ENCODE measurements around the gene MIER1. TPM values are rescaled to one million over a fixed set of nuclear protein-coding genes. Genes with fewer than 3 reads are reported as not detected.

MIER1 gene
- total and polyA plus RNA-seq, 9 donors, result 16.4 to 27.0 (median 21.7) TPM

DNA sequence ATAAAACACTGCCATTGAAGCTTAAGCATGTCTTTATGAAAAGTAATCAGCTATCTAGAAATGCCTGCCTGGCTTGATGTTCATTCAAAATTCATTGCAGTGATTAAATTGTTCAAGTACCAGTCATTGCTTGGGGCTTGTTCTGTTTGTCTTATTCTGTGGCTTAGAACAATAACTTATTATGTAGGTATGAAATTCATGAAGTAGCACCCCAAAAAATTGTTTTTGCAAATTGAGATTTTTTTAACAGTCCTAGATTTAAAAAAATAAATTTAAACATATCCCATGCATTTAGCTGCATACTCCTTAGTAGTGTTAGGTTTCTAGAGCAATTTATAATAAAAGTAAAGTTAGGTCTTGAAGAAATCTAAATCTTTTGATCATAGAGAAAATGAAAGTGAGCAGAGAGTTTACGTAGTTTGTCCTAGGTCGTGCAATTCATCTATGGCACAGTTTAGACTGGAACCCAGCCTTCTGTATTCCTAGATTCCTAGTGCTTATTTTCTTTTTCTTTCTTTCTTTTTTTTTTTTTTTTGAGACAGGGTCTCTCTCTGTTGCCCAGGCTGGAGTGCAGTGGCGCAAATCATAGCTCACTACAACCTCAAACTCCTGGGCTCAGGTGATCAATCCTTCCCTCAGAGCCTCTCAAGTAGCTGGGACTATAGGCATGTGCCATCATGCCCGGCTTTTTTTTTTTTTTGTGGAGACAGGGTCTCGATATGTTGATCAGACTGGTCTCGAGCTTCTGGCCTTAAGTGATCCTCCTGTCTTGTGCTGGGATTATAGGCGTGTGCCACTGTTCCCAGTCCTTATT is 9.3 kb downstream of the MIER1 start:
- no peaks in the 10 kb centered on the region for H3K27me3 ChIP-seq (ENCODE audit: control insufficient read depth, insufficient read depth, low read length)
- H3K27ac ChIP-seq (ENCODE audit: low read length), result no peak overlapping the region
- WGBS (ENCODE audit: insufficient coverage), result no CpG with 5 or more reads among the region's 7 CpGs
- H3K4me3 ChIP-seq (ENCODE audit: low read length), result no peak overlapping the region
- no peaks in the 10 kb centered on the region for H3K9me3 ChIP-seq (replicated peaks; ENCODE audit: control insufficient read depth, low read depth, low read length)
- H3K4me1 ChIP-seq (ENCODE audit: control insufficient read depth, insufficient read depth, low read length), result peaks cover 5% of the 10 kb centered on the region
- no peaks in the 10 kb centered on the region for H3K36me3 ChIP-seq (ENCODE audit: control insufficient read depth, insufficient read depth, low read length)
- no peak for DNase-seq

DNA sequence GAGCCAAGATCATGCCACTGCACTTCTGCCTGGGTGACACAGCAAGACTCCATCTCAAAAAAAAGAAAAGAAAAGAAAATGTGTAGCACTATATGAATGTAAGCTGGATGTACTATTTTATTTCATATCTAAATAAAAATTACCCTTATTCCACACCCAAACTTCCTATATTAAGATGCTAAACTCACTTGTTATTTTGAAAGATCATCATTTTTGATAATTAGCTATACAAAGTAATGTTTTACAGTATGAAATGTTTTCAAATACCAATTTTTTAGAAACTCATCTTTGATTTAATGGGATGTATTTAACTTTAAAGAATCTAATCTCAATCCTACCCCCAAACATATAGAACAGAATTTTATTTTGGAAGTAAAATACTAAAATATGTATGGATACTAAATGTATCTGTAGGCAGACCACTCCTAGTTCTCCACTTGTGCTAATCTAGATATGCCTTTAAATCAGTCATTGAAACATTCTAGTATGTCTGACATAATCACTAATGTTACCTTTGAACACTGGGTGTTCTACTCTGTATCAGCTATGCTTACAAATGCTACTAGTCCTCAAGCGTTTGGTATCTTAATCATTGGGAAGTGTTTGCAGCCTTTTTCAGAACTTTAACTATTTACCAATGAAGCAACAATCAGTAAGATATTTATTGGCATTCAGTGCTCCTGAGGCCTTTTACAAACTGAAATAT is 12.9 kb downstream of the MIER1 start:
- peaks cover 3% of the 10 kb centered on the region for H3K4me1 ChIP-seq (ENCODE audit: control insufficient read depth, insufficient read depth, low read length)
- no CpG with 5 or more reads among the region's 1 CpG for WGBS (ENCODE audit: insufficient coverage)

DNA sequence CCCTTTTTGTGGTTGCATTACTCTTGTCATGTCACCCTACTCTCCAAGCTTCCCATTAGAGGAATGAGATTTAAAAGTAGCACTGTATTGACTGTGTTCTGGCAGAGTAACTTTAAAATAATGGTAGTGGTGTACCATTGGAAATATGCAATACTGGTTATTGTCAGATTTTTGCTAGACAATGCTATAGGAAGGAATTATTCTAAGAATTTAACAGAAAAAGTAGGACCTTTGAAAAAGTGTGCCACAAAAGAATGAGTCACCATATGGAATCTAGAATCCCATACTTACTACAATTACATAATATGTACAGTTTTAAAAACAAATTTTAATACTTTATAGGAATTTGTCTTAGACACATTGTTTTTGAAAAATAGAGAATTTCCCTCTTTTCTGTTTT is 13.8 kb downstream of the MIER1 start:
- Histone ChIP-seq H3K27ac (ENCODE audit: low read length) (no peak overlapping the region), H3K4me3 (ENCODE audit: low read length) (no peak overlapping the region), H3K36me3 (ENCODE audit: control insufficient read depth, insufficient read depth, low read length) (no peaks in the 10 kb centered on the region), H3K9me3 (replicated peaks; ENCODE audit: control insufficient read depth, low read depth, low read length) (no peaks in the 10 kb centered on the region), H3K27me3 (ENCODE audit: control insufficient read depth, insufficient read depth, low read length) (no peaks in the 10 kb centered on the region), H3K4me1 (ENCODE audit: control insufficient read depth, insufficient read depth, low read length) (peaks cover 3% of the 10 kb centered on the region)
- DNase-seq, result no peak

More for the DNA sequence above, 12.9 kb downstream of the MIER1 start:
- no peaks in the 10 kb centered on the region for H3K9me3 ChIP-seq (replicated peaks; ENCODE audit: control insufficient read depth, low read depth, low read length)
- H3K4me3 ChIP-seq (ENCODE audit: low read length), result no peak overlapping the region
- no peak overlapping the region for H3K27ac ChIP-seq (ENCODE audit: low read length)
- no peaks in the 10 kb centered on the region for H3K27me3 ChIP-seq (ENCODE audit: control insufficient read depth, insufficient read depth, low read length)
- H3K36me3 ChIP-seq (ENCODE audit: control insufficient read depth, insufficient read depth, low read length), result no peaks in the 10 kb centered on the region
- no peak for DNase-seq

DNA sequence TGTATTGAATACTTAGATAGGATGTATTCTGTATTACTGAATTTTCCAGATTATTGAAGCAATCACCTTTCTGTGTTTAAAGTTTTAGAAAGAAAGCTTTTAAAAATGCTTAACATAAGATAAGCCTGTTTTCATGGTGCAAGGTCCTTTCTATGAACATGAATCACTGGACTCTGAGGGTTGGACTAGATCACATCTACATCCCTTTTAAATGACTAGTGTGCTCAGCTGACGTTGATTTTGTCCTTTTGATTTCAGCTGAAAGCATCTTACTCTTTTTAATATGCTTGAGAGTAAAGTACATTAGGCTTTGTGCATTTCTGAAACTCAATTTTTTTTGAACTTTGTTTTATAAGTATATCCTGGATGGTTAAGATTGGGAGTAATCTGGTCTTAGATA is 16.2 kb downstream of the MIER1 start:
- DNase-seq, result no peak
- WGBS (ENCODE audit: insufficient coverage), result no CpG with 5 or more reads among the region's 1 CpG
- H3K4me1 ChIP-seq (ENCODE audit: control insufficient read depth, insufficient read depth, low read length), result no peaks in the 10 kb centered on the region
- no peaks in the 10 kb centered on the region for H3K9me3 ChIP-seq (replicated peaks; ENCODE audit: control insufficient read depth, low read depth, low read length)
- no peak overlapping the region for H3K4me3 ChIP-seq (ENCODE audit: low read length)
- H3K27ac ChIP-seq (ENCODE audit: low read length), result no peak overlapping the region
- no peaks in the 10 kb centered on the region for H3K27me3 ChIP-seq (ENCODE audit: control insufficient read depth, insufficient read depth, low read length)
- peaks cover 4% of the 10 kb centered on the region for H3K36me3 ChIP-seq (ENCODE audit: control insufficient read depth, insufficient read depth, low read length)

DNA sequence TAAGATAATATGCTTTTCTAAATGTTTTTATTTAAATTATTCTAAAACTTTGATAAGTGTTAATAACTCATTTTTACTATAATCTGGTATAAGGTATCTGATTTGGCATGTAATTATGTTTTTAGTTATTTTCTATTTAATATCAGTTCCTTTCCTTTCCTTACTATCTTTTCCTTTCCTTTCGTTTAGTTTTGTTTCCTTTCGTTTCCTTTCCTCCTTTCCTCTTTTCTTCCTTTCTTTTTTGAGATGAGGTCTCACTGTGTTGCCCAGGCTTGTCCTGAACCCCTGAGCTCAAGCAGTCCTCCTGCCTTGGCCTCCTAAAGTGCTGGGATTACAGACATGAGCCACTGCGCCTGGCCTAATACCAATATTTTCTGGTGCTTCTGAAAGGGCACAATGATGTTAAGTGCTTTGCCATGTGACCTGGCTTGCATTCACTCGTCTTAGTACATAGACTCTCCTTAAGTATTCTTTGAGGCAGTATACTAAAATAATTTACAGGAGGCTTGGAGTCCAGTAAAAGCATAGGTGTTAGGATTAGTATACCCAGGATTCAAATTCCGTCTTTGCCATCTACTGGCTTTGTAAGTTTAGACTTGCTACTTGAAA is 18.7 kb downstream of the MIER1 start:
- DNase-seq, result peak; percentile 4
- Histone ChIP-seq H3K9me3 (replicated peaks; ENCODE audit: control insufficient read depth, low read depth, low read length) (no peaks in the 10 kb centered on the region), H3K4me1 (ENCODE audit: control insufficient read depth, insufficient read depth, low read length) (no peaks in the 10 kb centered on the region), H3K27ac (ENCODE audit: low read length) (no peak overlapping the region), H3K36me3 (ENCODE audit: control insufficient read depth, insufficient read depth, low read length) (peaks cover 11% of the 10 kb centered on the region), H3K4me3 (ENCODE audit: low read length) (no peak overlapping the region), H3K27me3 (ENCODE audit: control insufficient read depth, insufficient read depth, low read length) (no peaks in the 10 kb centered on the region)
- WGBS (ENCODE audit: insufficient coverage), result 80% methylated on average over 2 of the region's 5 CpGs

DNA sequence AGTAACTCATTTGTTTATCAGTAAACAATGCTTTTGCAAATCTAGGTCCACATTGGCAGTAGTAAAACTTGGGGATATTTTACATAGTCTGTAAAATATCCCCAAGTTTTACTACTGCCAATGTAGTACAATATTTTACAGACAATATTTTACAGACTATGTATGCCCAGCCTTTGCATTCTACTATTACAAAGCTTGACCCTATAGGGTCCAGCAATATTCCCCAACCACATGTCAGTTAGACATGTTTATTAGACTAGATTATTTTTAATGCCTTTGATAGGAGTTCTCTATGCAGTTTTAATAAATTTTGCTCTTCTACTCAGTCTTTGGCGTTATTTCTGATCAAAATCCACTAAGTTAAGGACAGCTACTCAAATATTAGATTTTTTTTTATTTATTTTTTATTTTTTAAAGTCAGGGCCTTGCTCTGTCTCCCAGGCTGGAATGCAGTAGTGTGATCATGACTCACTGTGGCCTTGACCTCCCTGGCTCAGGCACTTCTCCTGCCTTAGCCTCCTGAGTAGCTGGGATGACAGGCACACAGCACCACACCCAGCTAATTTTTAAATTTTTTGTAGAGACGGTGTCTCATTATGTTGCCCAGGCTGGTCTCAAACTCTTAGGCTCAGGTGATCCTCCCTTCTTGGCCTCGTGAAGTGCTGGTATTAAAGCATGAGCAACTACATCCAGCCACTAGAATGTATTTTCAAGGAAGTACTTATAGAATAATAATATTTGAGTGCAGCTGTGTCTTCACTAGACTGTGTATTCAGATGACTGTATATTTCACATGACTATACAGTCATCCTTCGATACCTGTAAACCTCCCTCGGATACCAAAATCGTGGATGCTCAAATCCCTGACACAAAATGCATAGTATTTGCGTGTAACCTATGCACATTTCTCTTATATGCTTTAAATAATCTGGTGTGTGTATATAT is 19.8 kb downstream of the MIER1 start:
- Histone ChIP-seq H3K27me3 (ENCODE audit: control insufficient read depth, insufficient read depth, low read length) (no peaks in the 10 kb centered on the region), H3K36me3 (ENCODE audit: control insufficient read depth, insufficient read depth, low read length) (peaks cover 14% of the 10 kb centered on the region), H3K4me3 (ENCODE audit: low read length) (no peak overlapping the region), H3K9me3 (replicated peaks; ENCODE audit: control insufficient read depth, low read depth, low read length) (no peaks in the 10 kb centered on the region), H3K4me1 (ENCODE audit: control insufficient read depth, insufficient read depth, low read length) (no peaks in the 10 kb centered on the region), H3K27ac (ENCODE audit: low read length) (no peak overlapping the region)
- DNase-seq, result no peak
- no CpG with 5 or more reads among the region's 7 CpGs for WGBS (ENCODE audit: insufficient coverage)

DNA sequence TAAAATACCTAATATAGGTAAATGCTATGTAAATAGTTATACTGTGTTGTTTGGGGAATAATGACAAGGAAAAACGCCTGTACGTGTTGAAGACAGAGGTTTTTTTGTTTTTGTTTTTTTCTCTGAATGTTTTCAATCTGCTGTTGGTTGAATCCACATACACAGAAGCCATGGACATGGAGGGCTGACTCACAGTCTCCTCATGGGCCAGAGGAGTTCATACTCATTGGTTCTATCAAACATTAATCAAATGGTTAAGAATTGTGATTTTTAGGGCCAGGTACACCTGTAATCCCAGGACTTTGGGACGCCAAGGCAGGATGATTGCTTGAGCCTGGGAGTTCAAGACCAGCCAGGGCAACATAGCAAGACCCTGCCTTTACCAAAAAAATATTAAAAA is 20.5 kb downstream of the MIER1 start:
- Histone ChIP-seq H3K27ac (ENCODE audit: low read length) (no peak overlapping the region), H3K4me3 (ENCODE audit: low read length) (no peak overlapping the region), H3K36me3 (ENCODE audit: control insufficient read depth, insufficient read depth, low read length) (peaks cover 14% of the 10 kb centered on the region), H3K4me1 (ENCODE audit: control insufficient read depth, insufficient read depth, low read length) (no peaks in the 10 kb centered on the region), H3K9me3 (replicated peaks; ENCODE audit: control insufficient read depth, low read depth, low read length) (no peaks in the 10 kb centered on the region), H3K27me3 (ENCODE audit: control insufficient read depth, insufficient read depth, low read length) (no peaks in the 10 kb centered on the region)
- no CpG with 5 or more reads among the region's 3 CpGs for WGBS (ENCODE audit: insufficient coverage)
- no peak for DNase-seq

DNA sequence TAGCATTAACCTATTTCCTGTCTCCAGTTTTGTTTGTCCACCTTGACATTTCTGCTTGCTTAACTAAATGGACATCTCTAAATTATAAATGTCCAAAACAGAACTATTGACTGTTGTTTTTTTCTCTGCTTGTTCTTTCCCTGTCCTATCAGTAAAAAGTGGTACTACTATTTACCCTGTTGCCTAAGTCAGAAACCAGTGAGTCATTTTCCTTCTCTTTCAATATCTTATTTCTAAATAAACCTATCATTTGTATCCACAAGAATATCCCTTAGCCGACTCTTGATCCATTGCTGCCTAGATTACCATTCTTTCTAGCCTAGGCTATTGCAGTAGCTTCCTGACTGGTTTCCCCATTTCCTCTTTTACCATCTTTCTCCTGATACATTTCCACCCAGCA is 22.5 kb downstream of the MIER1 start:
- Histone ChIP-seq H3K27ac (ENCODE audit: low read length) (no peak overlapping the region), H3K4me3 (ENCODE audit: low read length) (no peak overlapping the region), H3K36me3 (ENCODE audit: control insufficient read depth, insufficient read depth, low read length) (peaks cover 14% of the 10 kb centered on the region), H3K27me3 (ENCODE audit: control insufficient read depth, insufficient read depth, low read length) (no peaks in the 10 kb centered on the region), H3K4me1 (ENCODE audit: control insufficient read depth, insufficient read depth, low read length) (no peaks in the 10 kb centered on the region), H3K9me3 (replicated peaks; ENCODE audit: control insufficient read depth, low read depth, low read length) (no peaks in the 10 kb centered on the region)
- WGBS (ENCODE audit: insufficient coverage), result 100% methylated on average over 1 of the region's 1 CpG
- DNase-seq, result no peak

DNA sequence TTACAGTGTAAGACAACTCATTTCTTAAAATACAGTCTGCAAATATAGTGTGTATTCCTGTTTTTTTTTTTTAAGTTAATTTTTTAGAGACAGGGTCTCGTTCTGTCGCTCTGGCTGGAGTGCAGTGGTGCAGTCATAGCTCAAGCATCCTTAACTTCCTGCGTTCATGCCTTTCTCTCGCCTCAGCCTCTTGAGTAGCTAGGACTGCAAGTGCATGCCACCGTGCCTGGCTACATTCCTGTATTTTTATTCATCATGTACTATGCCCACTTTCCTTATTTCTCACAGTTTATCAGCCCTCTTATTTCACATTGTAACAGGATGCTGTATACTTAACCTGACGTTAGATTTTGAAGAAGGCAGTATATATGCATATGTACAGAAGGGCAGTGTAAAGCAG is 26.7 kb downstream of the MIER1 start:
- 97% methylated on average over 4 of the region's 6 CpGs for WGBS (ENCODE audit: insufficient coverage)

More for the DNA sequence above, 26.7 kb downstream of the MIER1 start:
- Histone ChIP-seq H3K27me3 (ENCODE audit: control insufficient read depth, insufficient read depth, low read length) (no peaks in the 10 kb centered on the region), H3K9me3 (replicated peaks; ENCODE audit: control insufficient read depth, low read depth, low read length) (no peaks in the 10 kb centered on the region), H3K27ac (ENCODE audit: low read length) (no peak overlapping the region), H3K4me3 (ENCODE audit: low read length) (no peak overlapping the region), H3K36me3 (ENCODE audit: control insufficient read depth, insufficient read depth, low read length) (peaks cover 20% of the 10 kb centered on the region), H3K4me1 (ENCODE audit: control insufficient read depth, insufficient read depth, low read length) (no peaks in the 10 kb centered on the region)
- DNase-seq, result no peak

All from muscle of leg (tissue), 11 donors.